Measurements from ENCODE around the gene GNL2. TPM values are rescaled to one million over a fixed set of nuclear protein-coding genes. Genes with fewer than 3 reads are reported as not detected.

Gene GNL2
- total and polyA plus RNA-seq, 10 of the 15 experiments (the other 5 are each of a cell fraction or from before 2014, with no cell fraction given) = 64.2 to 167 (median 88.2) TPM

- TF ChIP-seq REST (IDR thresholded peaks at IDR 0.05; ENCODE audit: low read depth, low read length) = no peak
- TF ChIP-seq FOS (IDR thresholded peaks at IDR 0.05; ENCODE audit: borderline replicate concordance, extremely low read depth, insufficient read length) = no peak
Measured at GRCh38 chr1:37553927-37554808, 41.6 kb downstream of the GNL2 start, which contains the start of gene SNIP1 (continued).

GRCh38 chr1:37553598-37553926 lies 42.2 kb downstream of the GNL2 start:
- in situ Hi-C loops (cut with MboI) = no loop called here
- DNase-seq (ENCODE audit: low read depth, low spot score) (no peak), FAIRE-seq (no peak), ATAC-seq (peak; percentile 43)
- under 1% methylated on average over 11 of the region's 11 CpGs for WGBS (ENCODE audit: insufficient coverage, insufficient replicate concordance, low lambda C conversion rate, missing lambda C conversion rate)
- ChIA-PET CTCF (interaction anchor here (0.5 to 2.3 kb wide), 6 partner anchors 10 to 130 kb away, joined by 3 to 8 read pairs (median 4); partner anchors contain the start of gene MEAF6), RAD21 (ENCODE audit: unreplicated experiment) (interaction anchor here (0.6 to 1.4 kb wide), 6 partner anchors 39 to 138 kb away, joined by 3 to 5 read pairs (median 3); partner anchors contain the start of genes GNL2 and MEAF6), SMC1A (ENCODE audit: uncharacterized antibody, unreplicated experiment) (interaction anchor here (0.6 to 1.9 kb wide), 6 partner anchors 33 to 136 kb away, joined by 3 to 7 read pairs (median 3); a partner anchor contains a TSS), POLR2A (interaction anchor here (0.5 to 1.8 kb wide), 6 partner anchors 39 to 379 kb away, joined by 3 to 9 read pairs (median 4); partner anchors contain the start of genes MEAF6 and ZC3H12A)
- H3K79me2 ChIP-seq (ENCODE audit: control insufficient read depth, insufficient read depth, low read length) = peaks cover 18% of the 10 kb centered on the region
- H2AFZ ChIP-seq (ENCODE audit: control insufficient read depth, low read depth, low read length) = no peak overlapping the region
- H3K27ac ChIP-seq (ENCODE audit: control insufficient read depth, insufficient read depth) = peak overlapping the region; percentile 58
- intact Hi-C loops (cut with micrococcal nuclease; ENCODE audit: unreplicated experiment) = loop anchor here (5.0 kb wide), 1 partner anchor 41 kb away; the partner anchor contains the start of gene MEAF6
- H3K9me3 ChIP-seq (replicated peaks; ENCODE audit: control insufficient read depth, insufficient read depth, low read length) = peaks cover 2% of the 10 kb centered on the region; the same call in 1 of the 3 replicates
- H3K9ac ChIP-seq (ENCODE audit: control insufficient read depth, insufficient read depth, low read length) = peak overlapping the region; percentile 78
- H3K27me3 ChIP-seq (replicated peaks in 1 of 2; ENCODE audit: control insufficient read depth in 2 of 2, insufficient read depth in 2 of 2, low read length in 1 of 2) = no peaks in the 10 kb centered on the region
- peaks cover 6% of the 10 kb centered on the region; the same call in 1 of the 2 replicates for H3K4me1 ChIP-seq (ENCODE audit: control insufficient read depth, insufficient read depth, low read length)
- peak overlapping the region; percentile 97 for H3K4me3 ChIP-seq
- H4K20me1 ChIP-seq (ENCODE audit: control insufficient read depth, insufficient read depth) = no peaks in the 10 kb centered on the region
- no TSS peak for BruUV-seq (replicated peaks)
- peak overlapping the region; percentile 73 for H3K4me2 ChIP-seq (ENCODE audit: control insufficient read depth, insufficient read depth)
- no peaks in the 10 kb centered on the region; a peak in 2 of 4 replicates for H3K36me3 ChIP-seq (ENCODE audit: control insufficient read depth in 2 of 2, insufficient read depth in 2 of 2, low read length in 1 of 2)
- no peak for TF ChIP-seq POLR2A (IDR thresholded peaks at IDR 0.05; ENCODE audit: low read depth, low read length)
- TF ChIP-seq SKIL (IDR thresholded peaks at IDR 0.05; ENCODE audit: low read depth, poor library complexity, severe bottlenecking) = no peak
- TF ChIP-seq CHD2 (IDR thresholded peaks at IDR 0.05; ENCODE audit: borderline replicate concordance, low read depth, low read length) = no peak
- no peak for TF ChIP-seq SMAD5 (IDR thresholded peaks at IDR 0.05; ENCODE audit: low read depth)
- no peak for TF ChIP-seq RAD51 (IDR thresholded peaks at IDR 0.05)
- no peak for TF ChIP-seq FOS (IDR thresholded peaks at IDR 0.05; ENCODE audit: borderline replicate concordance, extremely low read depth, insufficient read length)
- no peak for TF ChIP-seq TCF12 (IDR thresholded peaks at IDR 0.05; ENCODE audit: low read depth, low read length)
- no peak for TF ChIP-seq MEF2B (IDR thresholded peaks at IDR 0.05; ENCODE audit: partially characterized antibody, poor library complexity, severe bottlenecking)
- TF ChIP-seq, protein P1, sequence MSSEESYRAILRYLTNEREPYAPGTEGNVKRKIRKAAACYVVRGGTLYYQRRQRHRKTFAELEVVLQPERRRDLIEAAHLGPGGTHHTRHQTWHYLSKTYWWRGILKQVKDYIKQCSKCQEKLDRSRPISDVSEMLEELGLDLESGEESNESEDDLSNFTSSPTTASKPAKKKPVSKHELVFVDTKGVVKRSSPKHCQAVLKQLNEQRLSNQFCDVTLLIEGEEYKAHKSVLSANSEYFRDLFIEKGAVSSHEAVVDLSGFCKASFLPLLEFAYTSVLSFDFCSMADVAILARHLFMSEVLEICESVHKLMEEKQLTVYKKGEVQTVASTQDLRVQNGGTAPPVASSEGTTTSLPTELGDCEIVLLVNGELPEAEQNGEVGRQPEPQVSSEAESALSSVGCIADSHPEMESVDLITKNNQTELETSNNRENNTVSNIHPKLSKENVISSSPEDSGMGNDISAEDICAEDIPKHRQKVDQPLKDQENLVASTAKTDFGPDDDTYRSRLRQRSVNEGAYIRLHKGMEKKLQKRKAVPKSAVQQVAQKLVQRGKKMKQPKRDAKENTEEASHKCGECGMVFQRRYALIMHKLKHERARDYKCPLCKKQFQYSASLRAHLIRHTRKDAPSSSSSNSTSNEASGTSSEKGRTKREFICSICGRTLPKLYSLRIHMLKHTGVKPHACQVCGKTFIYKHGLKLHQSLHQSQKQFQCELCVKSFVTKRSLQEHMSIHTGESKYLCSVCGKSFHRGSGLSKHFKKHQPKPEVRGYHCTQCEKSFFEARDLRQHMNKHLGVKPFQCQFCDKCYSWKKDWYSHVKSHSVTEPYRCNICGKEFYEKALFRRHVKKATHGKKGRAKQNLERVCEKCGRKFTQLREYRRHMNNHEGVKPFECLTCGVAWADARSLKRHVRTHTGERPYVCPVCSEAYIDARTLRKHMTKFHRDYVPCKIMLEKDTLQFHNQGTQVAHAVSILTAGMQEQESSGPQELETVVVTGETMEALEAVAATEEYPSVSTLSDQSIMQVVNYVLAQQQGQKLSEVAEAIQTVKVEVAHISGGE (CRISPR knock-in tag; IDR thresholded peaks at IDR 0.05) = no peak
- no peak for TF ChIP-seq SRF (IDR thresholded peaks at IDR 0.05; ENCODE audit: low read depth in 2 of 2, low read length in 2 of 2)
